Fibroblast of lung (primary cell): ENCODE data around the gene SPRY1.

Experiments used
- EZH2 ChIP-seq: IDR thresholded peaks from 2 replicates; pipeline ENCODE4 v1.5.1; 2012; ENCODE audit warnings: low read length, control low read depth, mild to moderate bottlenecking; ENCODE audit errors: missing control alignments
- TF ChIP-seq, protein P1 (sequence below), 2 donors: IDR thresholded peaks in 1 of 2; conservative IDR thresholded peaks in 1 of 2; 1 replicate in 1 of 2; 2 replicates in 1 of 2; pipeline ENCODE4 v1.5.1; 2011 to 2012; ENCODE audit warnings: low read length in 2 of 2, control low read depth in 1 of 2, inconsistent platforms in 1 of 2, low read depth in 1 of 2, mild to moderate bottlenecking in 1 of 2

DNA sequence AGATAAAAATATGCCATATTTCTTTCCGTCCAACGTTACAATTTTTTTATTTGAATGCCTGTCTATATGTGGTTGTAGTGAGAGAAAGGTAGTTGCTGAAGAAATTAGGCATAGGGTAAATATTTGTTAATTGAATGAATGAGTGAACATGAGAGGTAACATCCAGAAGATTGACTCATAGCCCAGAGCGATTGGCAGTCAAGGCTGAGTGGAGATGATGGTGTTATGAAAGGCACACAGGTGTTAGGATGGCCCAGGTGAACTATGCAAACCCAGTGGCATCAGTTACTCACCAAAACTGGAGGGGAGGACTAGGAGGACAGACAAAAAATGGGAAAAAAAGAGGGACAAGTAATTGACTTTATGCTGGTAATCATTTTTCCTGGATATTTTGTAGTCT, 31.7 kb upstream of the SPRY1 start:
- TF ChIP-seq EZH2 = no peak
- TF ChIP-seq, protein P1, sequence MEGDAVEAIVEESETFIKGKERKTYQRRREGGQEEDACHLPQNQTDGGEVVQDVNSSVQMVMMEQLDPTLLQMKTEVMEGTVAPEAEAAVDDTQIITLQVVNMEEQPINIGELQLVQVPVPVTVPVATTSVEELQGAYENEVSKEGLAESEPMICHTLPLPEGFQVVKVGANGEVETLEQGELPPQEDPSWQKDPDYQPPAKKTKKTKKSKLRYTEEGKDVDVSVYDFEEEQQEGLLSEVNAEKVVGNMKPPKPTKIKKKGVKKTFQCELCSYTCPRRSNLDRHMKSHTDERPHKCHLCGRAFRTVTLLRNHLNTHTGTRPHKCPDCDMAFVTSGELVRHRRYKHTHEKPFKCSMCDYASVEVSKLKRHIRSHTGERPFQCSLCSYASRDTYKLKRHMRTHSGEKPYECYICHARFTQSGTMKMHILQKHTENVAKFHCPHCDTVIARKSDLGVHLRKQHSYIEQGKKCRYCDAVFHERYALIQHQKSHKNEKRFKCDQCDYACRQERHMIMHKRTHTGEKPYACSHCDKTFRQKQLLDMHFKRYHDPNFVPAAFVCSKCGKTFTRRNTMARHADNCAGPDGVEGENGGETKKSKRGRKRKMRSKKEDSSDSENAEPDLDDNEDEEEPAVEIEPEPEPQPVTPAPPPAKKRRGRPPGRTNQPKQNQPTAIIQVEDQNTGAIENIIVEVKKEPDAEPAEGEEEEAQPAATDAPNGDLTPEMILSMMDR (conservative IDR thresholded peaks at IDR 0.05 in 1 of 2, IDR thresholded peaks at IDR 0.05 in 1 of 2; ENCODE audit: low read depth in 1 of 2, low read length in 2 of 2) = no peak
